Peyer's patch (tissue), 4 donors: Measurements from ENCODE around the gene DNER. TPM values are rescaled to one million over a fixed set of nuclear protein-coding genes. Genes with fewer than 3 reads are reported as not detected.

Experiments used
- DNase-seq, 3 donors: peaks; one replicate each; pipeline ENCODE4 v3.0.0-alpha.2; 2017 to 2019
- H3K27ac ChIP-seq, 4 donors: fragments of 200-600 bp; sonication (generic); one replicate each; pipeline ENCODE4 v1.5.1; 2016 to 2019
- H3K27me3 ChIP-seq, 2 donors: fragments of 200-600 bp; sonication (generic); one replicate each; pipeline ENCODE4 v1.5.1; 2019
- H3K36me3 ChIP-seq, 3 donors: fragments of 200-600 bp; sonication (generic); one replicate each; pipeline ENCODE4 v1.5.1; 2016 to 2019
- H3K4me1 ChIP-seq, 4 donors: fragments of 200-600 bp; sonication (generic); one replicate each; pipeline ENCODE4 v1.5.1; 2016 to 2019
- H3K4me3 ChIP-seq, 4 donors: fragments of 200-600 bp; sonication (generic); 1 replicate in 3 of 4; 2 replicates in 1 of 4; pipeline ENCODE4 v1.5.1; 2016 to 2019; ENCODE audit warnings: mild to moderate bottlenecking in 1 of 4
- H3K9me3 ChIP-seq, 4 donors: fragments of 200-600 bp; sonication (generic); one replicate each; pipeline ENCODE4 v1.5.1; 2016 to 2019; ENCODE audit warnings: mild to moderate bottlenecking in 1 of 4
- CTCF ChIP-seq, 6 experiments: fragments of 450-650 bp in 4 of 6; fragments of 200-600 bp in 2 of 6; sonication (generic) in 1 of 6; IDR thresholded peaks; one replicate each; pipeline ENCODE4 v1.5.1; 2017 to 2019; ENCODE audit warnings: antibody characterized with exemption in 6 of 6, mild to moderate bottlenecking in 3 of 6, moderate library complexity in 1 of 6
- POLR2A ChIP-seq, 2 donors: fragments of 450-650 bp; IDR thresholded peaks; one replicate each; pipeline ENCODE4 v1.5.1; 2017; ENCODE audit warnings: antibody characterized with exemption in 2 of 2, mild to moderate bottlenecking in 2 of 2, moderate library complexity in 2 of 2
- total RNA-seq, 4 donors: library from RNA; depleted of rRNA; stranded (reverse); fragments of >200 nt; gene quantifications; one replicate each; pipeline ENCODE4 v1.1.0, GENCODE V29; 2016

Gene DNER
- total RNA-seq, 4 donors from 2014 or later, result 0.35 to 2.5 (median 1.3) TPM; not detected in 1

- TF ChIP-seq POLR2A (IDR thresholded peaks at IDR 0.05), result no peak
- TF ChIP-seq CTCF (IDR thresholded peaks at IDR 0.05), result no peak
- Histone ChIP-seq H3K36me3 (no peaks in the 10 kb centered on the region), H3K4me1 (peaks cover 0 to 4% (median 0%) of the 10 kb centered on the region in 4 donors), H3K9me3 (no peaks in the 10 kb centered on the region), H3K27me3 (no peaks in the 10 kb centered on the region), H3K27ac (peak overlapping the region in 3 of 4 donors; percentile 34 to 77 (median 47)), H3K4me3 (no peak overlapping the region)
- DNase-seq, result no peak
Measured at GRCh38 chr2:229445501-229446211, 268.7 kb downstream of the DNER start.

GRCh38 chr2:229445019-229445418 is 269.3 kb downstream of the DNER start:
- DNase-seq, result peak in 1 of 3 donors; percentile 61
- Histone ChIP-seq H3K4me3 (no peak overlapping the region), H3K9me3 (no peaks in the 10 kb centered on the region)

GRCh38 chr2:229443546-229444268 is 270.6 kb downstream of the DNER start:
- no peak for DNase-seq
- H3K27me3 ChIP-seq, result no peaks in the 10 kb centered on the region
- H3K9me3 ChIP-seq, result no peaks in the 10 kb centered on the region
- peak overlapping the region in 1 of 4 donors; percentile 77 for H3K27ac ChIP-seq
- peaks cover 0 to 4% (median 0%) of the 10 kb centered on the region in 4 donors for H3K4me1 ChIP-seq
- no peaks in the 10 kb centered on the region for H3K36me3 ChIP-seq
- no peak overlapping the region for H3K4me3 ChIP-seq
- TF ChIP-seq CTCF (IDR thresholded peaks at IDR 0.05), result no peak
- no peak for TF ChIP-seq POLR2A (IDR thresholded peaks at IDR 0.05)

More at GRCh38 chr2:229445019-229445418, 269.3 kb downstream of the DNER start:
- no peak for TF ChIP-seq POLR2A (IDR thresholded peaks at IDR 0.05)
- no peak for TF ChIP-seq CTCF (IDR thresholded peaks at IDR 0.05)
- H3K4me1 ChIP-seq, result peaks cover 0 to 4% (median 0%) of the 10 kb centered on the region in 4 donors
- H3K36me3 ChIP-seq, result no peaks in the 10 kb centered on the region
- no peaks in the 10 kb centered on the region for H3K27me3 ChIP-seq
- peak overlapping the region in 2 of 4 donors; percentile 47 to 77 for H3K27ac ChIP-seq

GRCh38 chr2:229443141-229443540 is 271.2 kb downstream of the DNER start:
- no peaks in the 10 kb centered on the region for H3K36me3 ChIP-seq
- TF ChIP-seq POLR2A (IDR thresholded peaks at IDR 0.05) (no peak), CTCF (IDR thresholded peaks at IDR 0.05) (no peak)
- peaks cover 0 to 4% (median 0%) of the 10 kb centered on the region in 4 donors for H3K4me1 ChIP-seq
- no peak for DNase-seq
- H3K27ac ChIP-seq, result no peak overlapping the region
- no peak overlapping the region for H3K4me3 ChIP-seq
- H3K27me3 ChIP-seq, result no peaks in the 10 kb centered on the region
- no peaks in the 10 kb centered on the region for H3K9me3 ChIP-seq

GRCh38 chr2:229438430-229439159 is 275.8 kb downstream of the DNER start:
- H3K27ac ChIP-seq, result no peak overlapping the region
- TF ChIP-seq CTCF (IDR thresholded peaks at IDR 0.05) (no peak), POLR2A (IDR thresholded peaks at IDR 0.05) (no peak)
- no peak overlapping the region for H3K4me3 ChIP-seq
- H3K27me3 ChIP-seq, result no peaks in the 10 kb centered on the region
- H3K4me1 ChIP-seq, result no peaks in the 10 kb centered on the region
- no peak for DNase-seq
- H3K36me3 ChIP-seq, result no peaks in the 10 kb centered on the region
- H3K9me3 ChIP-seq, result no peaks in the 10 kb centered on the region
